GM21528 (cell line): ENCODE measurements around the gene TESK2.
A peak's percentile ranks its signal among the peaks of the same experiment; 100 is the strongest.
"Not testable (repeated sequence)": the region's sequence is repeated elsewhere in the genome, so short reads cannot be mapped to it uniquely, and the experiment has no call there.

Experiments
- ATAC-seq: cut with Tn5 transposase; IDR thresholded peaks from one replicate; pipeline ENCODE4 v1.9.1; 2021; ENCODE audit warnings: mild to moderate bottlenecking, moderate library complexity; ENCODE audit not compliant: unreplicated experiment, low FRiP score

The TESK2 gene

DNA sequence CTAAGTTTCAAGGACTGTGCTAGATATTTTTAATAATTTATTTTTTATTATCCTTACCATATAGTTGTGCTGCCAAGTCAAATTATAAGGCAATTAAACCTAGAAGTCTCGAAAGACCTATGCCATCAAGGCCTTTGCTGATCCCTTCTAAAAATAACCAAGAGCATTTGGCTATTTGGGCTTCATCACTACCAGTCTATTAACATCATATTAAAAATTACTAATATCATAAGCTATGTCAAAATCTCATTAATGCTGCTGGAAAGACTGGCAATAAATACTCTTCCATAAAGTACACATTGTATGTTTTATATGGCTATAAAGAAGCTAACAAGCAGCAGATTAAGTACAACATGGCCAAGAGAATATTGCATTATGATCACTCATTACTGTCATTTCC, 107.8 kb downstream of the TESK2 start:
- no peak for ATAC-seq

- ATAC-seq: no peak
Measured at GRCh38 chr1:45381243-45381642, 109.7 kb downstream of the TESK2 start.

DNA sequence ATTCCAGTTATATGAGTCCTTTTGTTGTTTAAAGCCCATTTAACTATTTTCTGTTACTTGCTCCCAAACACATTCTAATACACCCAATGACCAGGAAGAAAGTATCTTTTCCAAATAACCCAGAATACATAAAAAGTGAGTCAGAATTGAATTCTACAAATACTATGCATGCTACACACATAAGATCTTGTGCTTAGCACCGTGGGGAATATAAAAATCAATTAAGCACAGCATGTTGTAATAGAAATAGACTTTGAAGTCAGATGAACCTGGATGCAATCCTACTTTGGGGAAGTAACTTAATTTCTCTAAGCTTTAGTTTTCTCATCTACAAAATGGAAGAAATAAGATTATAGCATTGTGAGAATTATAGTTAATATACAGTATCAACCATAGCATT, 110.2 kb downstream of the TESK2 start:
- ATAC-seq: no peak

GRCh38 chr1:45380125-45380524, 110.8 kb downstream of the TESK2 start:
- no peak for ATAC-seq

GRCh38 chr1:45379524-45379923, 111.4 kb downstream of the TESK2 start:
- ATAC-seq: no peak

DNA sequence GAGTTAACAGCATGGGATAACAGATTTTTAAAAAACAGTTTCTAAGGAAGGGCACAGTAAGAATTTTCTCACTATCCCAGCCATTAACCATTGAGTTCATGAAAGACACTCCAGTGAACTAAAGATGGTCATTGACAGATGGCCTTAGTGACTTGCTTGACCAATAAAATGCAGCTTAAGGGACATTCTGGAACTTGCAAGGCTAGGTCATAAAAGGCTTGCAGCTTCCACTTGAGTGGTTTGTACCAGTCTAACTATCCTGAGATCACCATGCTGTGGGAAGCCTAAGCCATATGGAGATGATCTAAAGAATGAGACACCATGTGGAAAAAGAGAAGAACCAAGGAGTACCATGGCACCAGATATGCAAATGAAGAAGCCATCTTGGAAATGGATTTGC, 112.8 kb downstream of the TESK2 start:
- no peak for ATAC-seq

DNA sequence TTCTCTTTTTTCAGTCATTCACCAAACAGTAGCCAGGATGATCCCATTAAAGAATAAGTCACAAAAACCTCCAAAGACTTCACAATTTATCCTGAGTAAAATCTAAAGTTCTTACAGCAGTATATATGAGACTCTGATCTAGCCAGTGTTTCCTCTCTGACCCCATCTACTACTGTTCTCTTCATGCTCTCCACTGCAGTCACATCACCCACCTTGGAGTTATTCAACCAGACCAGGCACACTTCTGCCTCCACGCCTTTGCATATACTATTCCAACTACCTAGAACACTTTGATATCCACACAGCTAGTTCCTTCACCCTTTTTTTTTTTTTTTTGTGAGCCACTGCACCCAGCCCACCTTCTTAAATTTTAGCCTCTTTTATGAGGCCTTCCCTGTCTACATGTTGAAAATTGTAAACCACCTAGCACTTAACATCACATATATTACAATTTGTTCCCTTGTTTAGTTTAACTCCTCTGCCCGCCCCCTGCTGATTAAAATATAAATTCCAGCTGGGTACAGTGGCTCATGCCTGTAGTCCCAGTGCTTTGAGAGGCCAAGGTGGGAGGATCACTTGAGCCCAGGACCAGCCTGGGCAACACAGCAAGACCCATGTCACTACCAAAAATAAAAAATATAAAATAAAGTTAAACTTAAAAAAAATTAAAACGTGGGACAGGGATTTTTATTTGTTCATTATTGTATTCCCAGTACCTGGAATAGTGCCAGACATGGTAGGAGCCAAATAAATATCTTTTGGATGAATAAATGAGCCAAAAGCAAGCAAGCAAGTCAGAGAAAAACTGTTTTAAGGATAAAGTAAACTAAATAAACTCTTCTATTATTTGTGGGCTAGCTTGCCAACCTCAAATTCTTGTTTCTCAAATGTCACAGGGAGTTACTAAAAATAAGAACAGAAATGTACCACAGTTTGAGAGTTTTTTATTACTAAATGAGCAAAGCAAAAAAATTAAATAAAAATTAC, 115.6 kb downstream of the TESK2 start:
- ATAC-seq: no peak

- no peak for ATAC-seq
Measured at GRCh38 chr1:45373573-45373972, 117.4 kb downstream of the TESK2 start.

- no peak for ATAC-seq
Measured at GRCh38 chr1:45370575-45370974, 120.4 kb downstream of the TESK2 start.

DNA sequence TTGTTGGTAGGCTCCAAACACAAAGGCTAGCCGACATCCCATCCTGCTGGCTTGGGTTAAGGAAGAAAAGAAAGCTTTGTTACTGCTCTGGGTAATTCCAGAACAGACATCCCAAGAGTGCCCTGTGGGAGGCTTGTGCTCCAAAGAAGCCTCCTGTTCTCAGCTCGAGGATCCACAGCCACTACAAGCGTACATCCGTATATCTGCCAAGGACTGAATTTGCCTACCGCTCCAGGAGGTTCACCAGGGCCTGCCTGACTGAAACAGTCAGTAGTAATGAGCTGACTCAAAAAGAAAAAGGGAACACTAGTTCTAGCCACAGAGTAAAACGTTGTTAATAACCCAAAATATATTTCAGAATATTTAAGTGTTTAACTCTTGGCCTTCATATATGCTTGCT, 125.9 kb downstream of the TESK2 start:
- peak; percentile 58 for ATAC-seq

DNA sequence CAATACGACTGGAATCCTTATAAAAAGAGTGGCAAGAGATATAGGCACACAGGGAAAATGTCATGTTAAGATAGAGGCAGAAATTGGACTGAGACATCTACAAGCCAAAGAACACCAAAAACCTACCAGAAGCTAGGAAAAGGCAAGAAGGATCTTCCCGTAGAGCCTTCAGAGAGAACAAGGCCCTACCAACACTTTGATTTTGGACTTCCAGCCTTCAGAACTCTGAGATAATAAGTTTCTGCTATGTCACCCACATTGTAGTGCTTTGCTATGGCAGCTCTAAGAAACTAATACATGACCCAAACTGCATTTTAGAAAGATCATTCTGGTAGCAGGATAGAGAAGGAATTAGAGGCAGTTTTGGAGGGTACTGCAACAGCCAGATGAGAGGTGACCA, 126.7 kb downstream of the TESK2 start:
- ATAC-seq: no peak

DNA sequence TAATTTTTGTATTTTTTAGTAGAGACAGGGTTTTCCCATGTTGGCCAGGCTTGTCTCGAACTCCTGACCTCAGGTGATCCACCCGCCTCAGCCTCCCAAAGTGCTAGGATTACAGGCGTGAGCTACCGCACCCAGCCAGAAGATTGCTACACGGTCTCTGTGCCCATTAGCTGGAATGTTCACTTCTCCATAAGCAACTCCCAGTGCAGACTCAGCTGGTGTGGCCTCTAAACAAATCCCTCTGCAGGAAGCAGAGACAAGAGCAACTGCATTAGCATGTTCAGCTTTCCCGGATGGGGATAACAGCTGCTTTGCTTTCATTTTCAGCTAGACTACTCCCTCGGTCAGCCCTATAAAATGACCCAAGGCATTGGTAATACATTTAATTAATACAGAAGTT, 130.0 kb downstream of the TESK2 start:
- not testable (repeated sequence) for ATAC-seq

DNA sequence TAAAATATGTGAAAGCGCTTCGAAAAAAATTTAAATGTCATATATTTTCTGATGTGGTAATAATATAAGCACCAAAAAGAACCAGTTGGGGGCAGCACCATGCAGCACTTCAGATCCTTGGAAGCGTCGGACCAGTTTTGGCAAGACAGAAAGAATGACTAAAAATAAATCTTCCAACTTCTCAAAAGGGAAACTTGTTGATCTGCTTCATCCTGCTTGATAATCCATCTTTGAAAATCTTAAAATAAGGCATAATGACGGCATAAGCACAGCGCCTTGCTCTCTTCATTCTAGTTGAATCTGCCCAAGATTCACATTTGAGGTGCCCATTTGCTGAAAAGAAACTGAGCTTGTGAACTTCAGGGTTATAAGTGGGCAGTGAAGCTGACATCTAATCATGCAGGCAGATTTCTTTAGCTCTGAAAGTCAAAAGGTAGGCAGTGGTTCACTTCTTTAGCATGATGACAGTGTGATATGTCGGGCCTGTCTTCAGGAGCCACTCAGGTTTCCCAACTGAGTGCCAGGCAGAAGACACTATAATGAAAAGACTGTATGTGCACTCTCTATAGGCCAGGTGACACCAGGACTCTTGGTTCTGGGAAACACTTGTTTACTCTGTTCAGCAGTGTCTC, 131.0 kb downstream of the TESK2 start:
- no peak for ATAC-seq

DNA sequence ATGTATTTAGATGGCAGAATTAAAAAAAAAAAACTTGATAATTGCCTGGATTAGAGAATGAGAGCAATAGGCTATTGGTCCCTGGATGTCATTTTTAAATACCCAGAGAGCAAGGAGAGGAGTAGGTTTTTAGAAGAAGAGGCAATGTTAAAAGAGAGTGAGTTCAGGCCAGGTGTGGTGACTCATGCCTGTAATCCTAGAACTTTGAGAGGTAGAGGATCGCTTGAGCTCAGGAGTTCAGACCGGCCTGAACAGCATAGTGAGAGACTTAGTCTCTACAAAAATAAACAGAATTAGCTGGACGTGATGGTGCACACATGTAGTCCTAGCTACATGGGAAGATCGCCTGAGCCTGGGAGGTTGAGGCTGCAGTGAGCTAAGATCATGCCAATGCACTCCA, 134.8 kb downstream of the TESK2 start:
- no peak for ATAC-seq

DNA sequence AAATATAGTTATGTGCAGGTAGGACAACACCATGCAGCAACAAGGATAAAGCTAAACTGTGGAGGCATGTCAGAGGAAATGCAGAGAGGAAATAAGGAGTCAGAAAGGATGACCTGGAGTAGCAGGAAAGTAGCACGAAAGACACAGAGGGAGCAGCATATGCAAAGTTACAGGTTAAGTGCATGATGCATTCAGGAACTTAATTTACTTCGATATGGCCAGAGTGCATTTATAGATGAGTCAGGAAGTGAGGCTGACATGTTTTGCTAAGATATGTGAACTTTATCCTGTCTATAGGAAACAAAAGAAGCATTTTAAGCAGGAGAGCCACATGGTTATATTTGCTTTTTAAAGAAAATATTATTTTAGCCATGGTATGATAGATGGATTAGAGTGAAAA, 135.3 kb downstream of the TESK2 start:
- ATAC-seq: no peak

DNA sequence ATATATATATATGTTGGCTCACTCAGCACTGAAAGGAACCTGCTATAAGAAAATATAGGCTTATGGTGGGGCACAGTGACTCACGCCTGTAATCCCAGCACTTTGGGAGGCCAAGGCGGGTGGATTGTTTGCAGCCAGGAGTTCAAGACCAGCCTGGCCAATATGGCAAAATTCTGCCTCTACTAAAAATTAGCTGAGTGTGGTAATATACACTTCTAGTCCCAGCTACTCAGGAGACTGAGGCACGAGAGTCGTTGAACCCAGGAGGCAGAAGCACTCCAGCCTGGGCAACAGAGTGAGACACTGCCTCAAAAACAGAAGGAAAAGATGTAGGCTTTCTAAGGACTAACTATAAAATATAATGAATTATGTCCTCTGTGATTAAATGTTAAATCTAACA, 136.1 kb downstream of the TESK2 start:
- no peak for ATAC-seq

DNA sequence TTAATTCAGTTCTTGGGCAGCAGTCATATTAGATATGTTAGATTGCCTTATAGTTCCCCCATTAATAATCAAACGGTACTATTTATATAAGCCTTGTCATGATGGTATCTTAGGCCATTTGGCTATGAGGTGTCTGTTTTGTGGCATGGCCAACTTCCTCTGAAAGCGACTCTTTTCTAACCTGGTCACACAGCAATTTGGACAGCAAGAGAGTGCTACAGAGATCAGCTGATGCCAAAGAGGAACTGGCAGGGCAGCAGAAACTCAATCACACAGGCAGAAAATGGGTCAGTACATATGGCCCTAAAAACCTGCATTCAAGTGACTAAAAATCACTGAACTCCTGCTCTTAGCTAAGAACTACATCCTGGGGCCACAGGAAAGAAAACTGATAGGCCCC, 137.3 kb downstream of the TESK2 start:
- no peak for ATAC-seq

DNA sequence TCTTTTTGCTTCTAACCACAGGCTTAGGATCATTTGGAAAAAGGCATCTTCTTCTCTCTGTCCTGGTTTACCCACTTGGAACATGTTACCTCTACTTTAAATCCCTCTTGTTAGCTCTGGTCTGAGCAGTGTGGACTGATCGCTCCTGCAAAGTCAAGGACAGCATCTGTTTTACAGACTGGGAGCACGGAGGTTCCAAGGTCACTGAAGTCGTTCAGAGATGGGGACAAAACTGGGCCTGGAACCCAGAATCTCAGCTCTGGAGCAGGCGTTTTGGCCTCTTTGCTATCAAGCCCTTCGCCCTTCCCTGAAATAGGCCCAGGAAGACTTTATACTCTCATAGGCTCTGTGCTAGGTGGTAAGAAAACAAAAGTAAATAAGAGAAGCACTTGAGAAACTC, 139.5 kb downstream of the TESK2 start:
- ATAC-seq: no peak

DNA sequence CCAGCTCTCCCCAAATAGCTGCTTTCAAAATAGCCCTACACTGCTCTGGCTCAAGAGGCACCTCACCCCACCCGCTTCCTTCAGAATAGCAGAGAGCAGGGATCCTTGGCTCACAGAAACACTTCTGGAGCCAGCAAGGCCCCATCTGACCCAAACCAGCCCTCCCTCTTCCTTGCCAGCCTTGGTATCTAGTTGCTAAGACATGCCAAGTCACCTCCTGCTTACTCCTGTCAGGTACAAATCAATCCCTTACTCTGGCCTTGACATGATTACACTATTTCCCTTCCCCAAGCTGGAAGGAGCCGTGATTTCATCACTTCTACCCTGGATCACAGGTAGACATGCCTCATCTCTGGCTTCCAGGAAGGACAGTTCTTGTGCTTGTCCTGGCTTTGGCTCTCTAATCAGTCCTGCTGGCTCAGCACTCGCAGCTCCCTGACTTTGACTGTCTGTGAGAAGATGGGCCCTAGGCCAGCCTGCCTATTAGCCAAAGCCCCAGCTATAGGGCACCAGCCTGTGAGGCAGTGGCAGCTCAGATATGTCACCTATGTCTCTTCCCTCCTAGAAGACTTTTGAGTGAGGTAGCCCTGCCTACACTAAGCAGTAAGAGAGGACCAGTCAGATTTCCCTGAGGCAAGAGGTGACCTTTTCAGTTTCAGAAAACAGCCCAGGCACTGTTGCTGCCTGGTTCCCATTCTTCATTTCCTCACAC, 141.8 kb downstream of the TESK2 start:
- ATAC-seq: no peak

- ATAC-seq: no peak
Measured at GRCh38 chr1:45348609-45348965, 142.4 kb downstream of the TESK2 start.

- no peak for ATAC-seq
Measured at GRCh38 chr1:45348020-45348419, 142.9 kb downstream of the TESK2 start.
